B cell (primary cell): Measurements from ENCODE around the gene GPR135. TPM values are rescaled to one million over a fixed set of nuclear protein-coding genes. Genes with fewer than 3 reads are reported as not detected.

Experiments
- ATAC-seq: fragments of 200-7000 bp; cut with Tn5 transposase; one replicate; pipeline ENCODE4 v1.10.0; 2021; ENCODE audit warnings: low read depth, mild to moderate bottlenecking, moderate number of reproducible peaks, moderate library complexity
- CTCF ChIA-PET: fragments of 350-600 bp; sonication (Branson Sonifier 250); formaldehyde crosslinking; loops from one replicate; lab custom pipeline; 2021; ENCODE audit warnings: antibody characterized with exemption, inconsistent platforms; lab: Charles Lee
- POLR2A ChIA-PET: fragments of 350-600 bp; sonication (Branson Sonifier 250); formaldehyde crosslinking; loops from one replicate; lab custom pipeline; 2021; ENCODE audit warnings: antibody characterized with exemption; lab: Charles Lee
- DNase-seq: peaks from one replicate; pipeline ENCODE4 v3.0.0; 2013
- H2AFZ ChIP-seq: 2 replicates; pipeline ENCODE4 v1.6.1; 2012; ENCODE audit warnings: mild to moderate bottlenecking, low read depth, low read length; ENCODE audit not compliant: insufficient read depth, poor library complexity, severe bottlenecking
- H3K27ac ChIP-seq, 2 donors: 1 replicate in 1 of 2; 2 replicates in 1 of 2; pipeline ENCODE4 v1.5.1; 2012 to 2013; ENCODE audit warnings: low read length in 2 of 2, mild to moderate bottlenecking in 2 of 2, moderate library complexity in 1 of 2
- H3K27me3 ChIP-seq, 4 experiments: fragments of 200-600 bp in 1 of 4; sonication (generic) in 1 of 4; replicated peaks in 1 of 4; 1 replicate in 2 of 4; 2 replicates in 2 of 4; pipeline versions ENCODE4 v1.6.1 to v1.7.0; 2013 to 2016; ENCODE audit warnings: low read length in 3 of 4, mild to moderate bottlenecking in 2 of 4, mixed read lengths in 1 of 4, moderate library complexity in 1 of 4; ENCODE audit not compliant: insufficient read depth in 4 of 4, control insufficient read depth in 3 of 4; ENCODE audit errors: control extremely low read depth in 1 of 4
- H3K36me3 ChIP-seq, 2 experiments: replicated peaks in 1 of 2; 1 replicate in 1 of 2; 2 replicates in 1 of 2; pipeline versions ENCODE4 v1.6.1 to v1.7.1; 2013; ENCODE audit warnings: low read length in 1 of 2; ENCODE audit not compliant: insufficient read depth in 2 of 2, control insufficient read depth in 1 of 2; ENCODE audit errors: control extremely low read depth in 1 of 2, extremely low read depth in 1 of 2
- H3K4me1 ChIP-seq, 2 donors: fragments of 200-600 bp in 1 of 2; sonication (generic) in 1 of 2; 1 replicate in 1 of 2; 2 replicates in 1 of 2; pipeline versions ENCODE4 v1.5.1 to v1.6.1; 2013 to 2017; ENCODE audit warnings: low read length in 2 of 2; ENCODE audit not compliant: control insufficient read depth in 2 of 2, insufficient read depth in 2 of 2
- H3K4me2 ChIP-seq: replicated peaks from 2 replicates; pipeline ENCODE3; 2012; ENCODE audit warnings: mild to moderate bottlenecking, low read depth, low read length; ENCODE audit not compliant: poor library complexity, severe bottlenecking
- H3K4me3 ChIP-seq, 5 experiments: fragments of 200-600 bp in 1 of 5; sonication (generic) in 1 of 5; 1 replicate in 3 of 5; 2 replicates in 2 of 5; pipeline versions ENCODE4 v1.5.1 to v1.7.0; 2011 to 2016; ENCODE audit warnings: low read length in 4 of 5, mild to moderate bottlenecking in 4 of 5, low read depth in 2 of 5, control low read depth in 1 of 5, moderate library complexity in 1 of 5; ENCODE audit not compliant: insufficient read depth in 1 of 5; ENCODE audit errors: control extremely low read depth in 1 of 5, extremely low read depth in 1 of 5
- H3K79me2 ChIP-seq: fragments of 200-600 bp; sonication (generic); one replicate; pipeline ENCODE4 v1.6.0; 2016; ENCODE audit warnings: low read length; ENCODE audit not compliant: control insufficient read depth, insufficient read depth
- H3K9ac ChIP-seq: fragments of 200-600 bp; sonication (generic); 2 replicates; pipeline ENCODE4 v1.6.1; 2017; ENCODE audit warnings: mild to moderate bottlenecking, low read length, moderate library complexity
- H3K9me3 ChIP-seq, 3 donors: one replicate each; pipeline versions ENCODE4 v1.6.1 to v1.7.1; 2013; ENCODE audit warnings: low read length in 2 of 3; ENCODE audit not compliant: control insufficient read depth in 2 of 3, insufficient read depth in 1 of 3; ENCODE audit errors: control extremely low read depth in 1 of 3
- H4K20me1 ChIP-seq: 2 replicates; pipeline ENCODE4 v1.6.0; 2012; ENCODE audit warnings: mild to moderate bottlenecking, low read length; ENCODE audit not compliant: insufficient read depth, control insufficient read depth, poor library complexity, severe bottlenecking
- H3K27ac Mint-ChIP-seq: one replicate; pipeline ENCODE4 v1.8.0; 2021; ENCODE audit warnings: mixed read lengths
- H3K27me3 Mint-ChIP-seq: one replicate; pipeline ENCODE4 v1.8.0; 2021; ENCODE audit warnings: mixed read lengths
- H3K4me1 Mint-ChIP-seq: one replicate; pipeline ENCODE4 v1.8.0; 2021; ENCODE audit warnings: mixed read lengths
- H3K4me3 Mint-ChIP-seq: one replicate; pipeline ENCODE4 v1.8.0; 2021; ENCODE audit warnings: mixed read lengths
- H3K9me3 Mint-ChIP-seq: one replicate; pipeline ENCODE4 v1.8.0; 2022; ENCODE audit warnings: mixed read lengths; ENCODE audit not compliant: insufficient read depth
- EZH2 ChIP-seq: IDR thresholded peaks from 2 replicates; pipeline ENCODE4 v1.6.1; 2012; ENCODE audit warnings: borderline replicate concordance, low read depth, mild to moderate bottlenecking, moderate library complexity, low read length; ENCODE audit not compliant: insufficient read depth, poor library complexity, severe bottlenecking
- WGBS: methylation state at CpG from one replicate; pipeline ENCODE4 v1.1.5; 2013; ENCODE audit warnings: missing lambda C conversion rate; ENCODE audit not compliant: insufficient coverage; 5-methylcytosine and 5-hydroxymethylcytosine counted together
- intact Hi-C: fragments of 100-400 bp; cut with micrococcal nuclease; formaldehyde crosslinking; loops from one replicate; pipeline ENCODE4 v1.10.0; 2022
- polyA plus RNA-seq: library from polyadenylated mRNA; depleted of rRNA; stranded (reverse); fragments of >200 nt; gene quantifications from 2 replicates; pipeline ENCODE4 v1.2.3, GENCODE V29; 2012
- total RNA-seq, 2 donors: library from RNA; stranded (reverse); fragments of 120-200 nt in 1 of 2; gene quantifications; 1 replicate in 1 of 2; 2 replicates in 1 of 2; pipeline versions ENCODE4 v1.2.3 to v1.2.4, GENCODE V29; 2013 to 2022
- TF ChIP-seq, protein P1 (sequence below): fragments of 200-600 bp; IDR thresholded peaks from one replicate; pipeline ENCODE4 v1.8.0; 2022; ENCODE audit warnings: antibody characterized with exemption, mild to moderate bottlenecking

The GPR135 gene
- total and polyA plus RNA-seq, 2 donors (not counting 1 experiment from before 2014, with no cell fraction given), result 1.2 to 4.7 TPM

DNA sequence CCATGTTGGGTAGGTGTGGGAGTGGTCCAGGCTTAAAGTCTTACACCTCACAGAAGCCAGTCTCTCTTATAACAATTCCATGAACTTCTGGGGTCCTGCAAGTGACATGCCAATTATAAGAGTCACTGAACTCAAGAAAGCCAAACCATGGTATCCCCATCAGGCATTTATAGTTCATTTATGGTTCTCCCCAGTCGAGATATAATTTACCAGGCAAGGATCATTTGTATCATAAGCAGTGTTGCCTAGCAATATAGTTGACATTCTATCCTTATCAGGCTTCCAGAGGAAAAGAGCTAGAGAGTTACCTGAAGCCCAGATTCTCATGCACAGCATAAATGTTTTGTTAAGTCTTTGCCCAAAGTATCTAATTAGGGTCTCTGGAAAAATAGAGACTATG lies 27.2 kb upstream of the GPR135 start:
- ATAC-seq, result no peak
- H3K9me3 ChIP-seq, result no peaks in the 10 kb centered on the region
- Mint-ChIP-seq H3K4me1 (peaks cover 10% of the 10 kb centered on the region), H3K4me3 (no peak overlapping the region), H3K27ac (no peak overlapping the region), H3K27me3 (no peaks in the 10 kb centered on the region), H3K9me3 (no peaks in the 10 kb centered on the region)
- no peak overlapping the region for H3K27ac ChIP-seq
- H3K4me3 ChIP-seq, result no peak overlapping the region
- CTCF ChIA-PET, result interaction anchor here (0.8 kb wide), 1 partner anchor 8 kb away, joined by 3 read pairs; the partner anchor contains the start of gene L3HYPDH
- no peaks in the 10 kb centered on the region for H3K4me1 ChIP-seq
- no peak for TF ChIP-seq EZH2
- TF ChIP-seq, protein P1, sequence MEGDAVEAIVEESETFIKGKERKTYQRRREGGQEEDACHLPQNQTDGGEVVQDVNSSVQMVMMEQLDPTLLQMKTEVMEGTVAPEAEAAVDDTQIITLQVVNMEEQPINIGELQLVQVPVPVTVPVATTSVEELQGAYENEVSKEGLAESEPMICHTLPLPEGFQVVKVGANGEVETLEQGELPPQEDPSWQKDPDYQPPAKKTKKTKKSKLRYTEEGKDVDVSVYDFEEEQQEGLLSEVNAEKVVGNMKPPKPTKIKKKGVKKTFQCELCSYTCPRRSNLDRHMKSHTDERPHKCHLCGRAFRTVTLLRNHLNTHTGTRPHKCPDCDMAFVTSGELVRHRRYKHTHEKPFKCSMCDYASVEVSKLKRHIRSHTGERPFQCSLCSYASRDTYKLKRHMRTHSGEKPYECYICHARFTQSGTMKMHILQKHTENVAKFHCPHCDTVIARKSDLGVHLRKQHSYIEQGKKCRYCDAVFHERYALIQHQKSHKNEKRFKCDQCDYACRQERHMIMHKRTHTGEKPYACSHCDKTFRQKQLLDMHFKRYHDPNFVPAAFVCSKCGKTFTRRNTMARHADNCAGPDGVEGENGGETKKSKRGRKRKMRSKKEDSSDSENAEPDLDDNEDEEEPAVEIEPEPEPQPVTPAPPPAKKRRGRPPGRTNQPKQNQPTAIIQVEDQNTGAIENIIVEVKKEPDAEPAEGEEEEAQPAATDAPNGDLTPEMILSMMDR, result no peak
- intact Hi-C loops, result no loop called here
- peaks cover 12 to 68% of the 10 kb centered on the region in 2 experiments for H3K36me3 ChIP-seq
- no peak overlapping the region for H3K9ac ChIP-seq
- POLR2A ChIA-PET, result no interaction called here
- H3K4me2 ChIP-seq, result no peak overlapping the region
- H4K20me1 ChIP-seq, result peaks cover 16% of the 10 kb centered on the region
- no peak for DNase-seq
- H3K79me2 ChIP-seq, result peaks cover 17% of the 10 kb centered on the region
- WGBS, result 100% methylated on average over 1 of the region's 1 CpG
- no peaks in the 10 kb centered on the region for H3K27me3 ChIP-seq
- no peak overlapping the region for H2AFZ ChIP-seq

DNA sequence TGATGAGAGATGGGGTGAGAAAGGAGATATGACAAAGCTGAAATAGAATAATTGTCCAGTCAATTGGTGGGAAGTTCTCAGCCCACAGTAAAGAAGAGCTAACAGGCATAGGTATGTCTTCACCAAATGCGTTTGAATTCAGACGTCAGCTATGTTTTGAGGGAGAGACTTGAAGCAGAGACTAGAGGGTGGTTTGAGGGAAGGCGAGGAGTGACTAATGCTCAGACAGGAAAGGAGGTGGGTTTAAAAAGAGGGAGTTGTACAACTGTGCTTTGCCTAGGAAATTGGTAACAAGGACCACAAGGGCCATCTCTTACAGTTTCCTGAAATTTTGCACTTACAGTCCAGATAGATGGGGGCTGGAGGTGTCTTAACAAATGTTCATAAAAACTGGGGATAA lies 25.6 kb upstream of the GPR135 start:
- H3K27ac ChIP-seq, result no peak overlapping the region
- intact Hi-C loops, result no loop called here
- H3K4me1 Mint-ChIP-seq, result peaks cover 14% of the 10 kb centered on the region

More for the DNA sequence above, 25.6 kb upstream of the GPR135 start:
- peaks cover 3 to 6% of the 10 kb centered on the region in 2 donors for H3K4me1 ChIP-seq
- no peak overlapping the region for H3K4me3 ChIP-seq
- no peaks in the 10 kb centered on the region for H3K9me3 ChIP-seq
- Mint-ChIP-seq H3K4me3 (no peak overlapping the region), H3K9me3 (no peaks in the 10 kb centered on the region), H3K27me3 (no peaks in the 10 kb centered on the region), H3K27ac (no peak overlapping the region)
- H3K9ac ChIP-seq, result no peak overlapping the region
- H3K4me2 ChIP-seq, result no peak overlapping the region
- TF ChIP-seq, protein P1, result no peak
- TF ChIP-seq EZH2, result no peak
- no peaks in the 10 kb centered on the region for H3K27me3 ChIP-seq
- no peak overlapping the region for H2AFZ ChIP-seq
- peaks cover 18% of the 10 kb centered on the region for H4K20me1 ChIP-seq
- DNase-seq, result no peak
- WGBS, result 94% methylated on average over 3 of the region's 3 CpGs
- H3K36me3 ChIP-seq, result peaks cover 12 to 63% of the 10 kb centered on the region in 2 experiments
- no peak for ATAC-seq
- H3K79me2 ChIP-seq, result peaks cover 32% of the 10 kb centered on the region
- ChIA-PET POLR2A (no interaction called here), CTCF (interaction anchor here (1.5 kb wide), 1 partner anchor 17 kb away, joined by 4 read pairs; no protein-coding TSS in a partner anchor)
